GM19455 (cell line): ENCODE data around the gene KRTAP9-7.

Source experiments
- ATAC-seq: cut with Tn5 transposase; IDR thresholded peaks from one replicate; pipeline ENCODE4 v1.9.1; 2021; ENCODE audit not compliant: unreplicated experiment

KRTAP9-7 gene

DNA sequence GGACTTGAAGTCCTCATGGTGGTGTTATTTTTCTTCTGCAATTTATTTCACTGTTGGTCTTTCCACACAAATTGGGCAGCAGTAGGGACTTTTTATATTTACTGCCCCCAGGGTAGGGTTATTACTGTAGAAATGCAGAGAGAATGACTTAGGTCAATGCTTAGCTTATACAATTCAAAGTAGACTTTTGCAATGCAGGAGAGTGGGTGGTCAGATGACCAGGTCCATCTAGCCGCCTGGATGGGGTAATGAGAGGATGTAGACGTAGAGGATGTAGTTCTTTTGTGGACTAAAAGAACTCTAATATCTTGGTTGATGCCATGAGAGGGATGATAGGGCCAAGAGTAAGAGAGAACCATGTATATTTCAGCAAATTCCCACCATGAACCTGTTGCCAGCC, 42.7 kb downstream of the KRTAP9-7 start:
- ATAC-seq, result no peak

DNA sequence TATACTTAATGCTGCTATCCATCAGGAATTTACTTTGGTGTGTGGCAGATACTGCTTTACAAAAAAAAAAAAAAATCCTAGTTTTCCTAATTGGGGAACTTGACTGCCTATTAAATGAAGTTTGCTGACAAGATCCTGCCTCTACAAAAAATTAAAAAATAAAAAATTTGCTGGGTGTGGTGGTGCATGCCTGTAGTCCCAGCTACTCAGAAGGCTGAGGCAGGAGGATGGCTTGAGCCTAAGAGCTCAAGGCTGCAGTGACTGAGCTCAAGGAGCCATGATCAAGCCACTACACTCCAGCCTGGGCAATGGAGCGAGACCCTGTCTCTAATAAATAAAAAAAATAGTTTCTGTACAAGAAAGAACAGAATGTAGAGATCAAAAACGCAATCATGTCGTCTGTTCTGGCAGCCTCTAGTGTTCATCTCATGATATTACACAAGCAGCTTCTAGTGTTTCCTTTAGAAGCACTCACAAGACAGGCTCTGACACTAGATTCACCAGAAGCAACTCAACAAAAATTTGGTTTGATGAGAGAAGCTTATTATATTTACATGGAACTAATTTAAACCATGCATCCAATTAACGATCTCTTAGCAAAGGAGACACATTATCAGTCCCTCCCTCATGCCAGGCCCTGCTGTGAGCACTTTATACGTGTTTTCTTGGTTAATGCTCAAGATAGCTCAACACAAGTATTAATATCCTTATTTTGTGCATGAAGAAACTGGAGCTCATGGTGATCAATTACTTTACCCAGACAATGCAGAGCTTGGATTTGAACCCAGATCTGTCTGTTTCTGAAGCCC, 46.8 kb downstream of the KRTAP9-7 start:
- no peak for ATAC-seq

DNA sequence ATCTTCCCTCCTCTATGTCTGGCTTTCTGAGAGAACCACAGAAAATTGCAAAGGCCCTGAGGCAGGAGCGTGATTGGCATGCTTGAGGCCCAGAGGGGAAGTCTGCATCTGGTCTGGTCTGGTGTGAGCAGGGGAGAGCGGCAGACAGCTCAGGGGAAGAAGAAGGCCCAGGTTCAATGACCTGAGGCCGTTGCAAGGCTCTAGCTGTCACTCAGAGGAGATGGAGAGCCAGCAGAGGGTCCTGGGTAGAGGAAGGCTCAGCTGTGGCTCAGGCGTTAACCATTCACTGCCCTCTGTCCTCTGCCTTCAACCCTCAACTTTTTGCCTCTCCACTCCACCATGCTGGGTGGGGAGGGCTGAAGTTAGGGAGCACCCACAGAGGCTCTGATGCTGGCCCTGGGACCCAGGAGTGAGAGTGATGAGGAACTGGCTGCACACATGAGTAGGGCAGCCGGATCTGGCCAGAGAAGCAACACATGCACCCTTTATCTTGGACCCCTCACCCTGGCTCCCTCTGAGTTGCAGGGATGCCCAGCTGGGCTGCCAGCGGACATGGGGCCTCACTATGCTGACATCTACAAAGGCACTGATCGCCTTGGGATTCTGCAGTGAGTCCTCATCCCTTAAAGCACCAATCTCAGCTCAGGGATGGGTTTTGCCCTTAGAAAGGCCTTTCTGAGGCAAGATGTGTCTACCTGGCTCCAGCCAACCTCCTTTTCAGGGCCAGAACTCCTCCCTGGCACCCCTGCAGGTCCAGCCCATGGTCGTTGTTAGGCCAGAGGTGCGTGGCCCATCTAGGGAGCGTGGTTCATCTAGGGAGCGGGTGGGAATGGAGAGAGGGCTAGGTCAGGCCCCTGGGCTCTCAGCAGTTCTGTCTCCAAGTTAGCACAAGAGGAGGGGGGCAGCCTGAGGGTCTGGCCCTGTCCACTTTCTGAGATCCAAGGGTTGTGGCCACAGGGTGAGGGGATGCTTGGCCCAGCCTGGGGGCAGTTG, 47.7 kb downstream of the KRTAP9-7 start:
- no peak for ATAC-seq

DNA sequence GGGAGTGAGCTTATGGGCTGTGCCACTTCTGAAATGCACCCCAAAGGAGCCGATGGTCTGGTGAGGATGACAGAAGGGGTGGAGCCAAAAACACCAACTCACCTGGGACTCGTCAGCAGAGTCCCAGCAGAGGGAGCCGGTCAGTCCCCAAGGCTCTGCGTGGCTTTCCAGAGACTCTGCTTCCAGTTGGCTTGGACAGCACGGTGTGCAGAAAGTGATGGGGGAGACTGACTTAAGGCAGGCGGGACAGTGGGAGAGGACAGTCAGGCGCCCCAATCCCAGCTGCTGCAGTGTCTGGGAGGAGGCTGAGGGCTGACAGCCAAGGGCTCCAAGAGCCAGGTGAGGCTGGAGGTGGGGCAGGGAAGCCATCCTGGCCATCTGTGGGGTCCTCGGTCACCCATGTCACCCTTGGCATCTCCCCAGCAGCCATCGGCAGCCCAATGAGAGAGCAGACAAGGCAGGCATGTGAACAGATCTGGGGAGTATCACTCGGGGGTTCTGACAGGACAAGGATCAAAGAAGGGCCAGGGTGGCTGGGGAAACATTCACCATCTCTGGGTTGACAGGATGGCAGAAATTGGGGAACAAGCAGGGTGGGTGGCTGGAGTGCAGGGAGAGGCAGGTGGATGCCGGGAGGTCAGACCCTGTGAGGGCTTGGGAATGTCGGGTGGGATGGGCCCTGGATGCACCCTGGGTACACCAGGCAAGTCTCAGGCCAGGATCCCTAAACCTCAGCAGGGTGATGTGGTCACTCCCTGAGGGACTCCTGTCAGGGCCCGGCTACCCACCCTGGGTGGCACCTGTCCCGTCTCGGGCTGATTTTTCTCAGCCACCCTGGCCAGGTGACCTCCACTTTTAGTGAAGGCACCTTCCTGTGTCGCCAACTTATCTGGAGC, 48.9 kb downstream of the KRTAP9-7 start:
- ATAC-seq, result no peak

DNA sequence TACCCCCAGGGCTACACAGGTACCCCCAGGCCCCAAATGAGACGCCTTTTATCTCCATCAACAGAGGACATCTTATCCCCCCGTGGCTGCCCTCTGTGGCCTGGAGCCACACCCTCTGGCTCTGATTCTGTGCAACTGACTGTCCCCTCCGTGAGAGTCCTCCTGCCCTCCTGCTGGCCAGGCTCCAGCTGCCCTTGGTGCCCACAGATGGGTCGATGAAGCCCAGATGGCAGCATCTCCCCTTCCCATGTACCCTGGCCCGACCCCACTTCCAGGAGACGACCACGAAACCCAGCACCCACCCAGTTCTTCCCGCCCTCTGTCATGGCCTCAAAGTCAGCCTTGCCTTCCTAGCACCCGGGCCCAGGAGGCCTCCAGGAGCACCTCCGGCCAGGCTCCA, 49.6 kb downstream of the KRTAP9-7 start:
- no peak for ATAC-seq

DNA sequence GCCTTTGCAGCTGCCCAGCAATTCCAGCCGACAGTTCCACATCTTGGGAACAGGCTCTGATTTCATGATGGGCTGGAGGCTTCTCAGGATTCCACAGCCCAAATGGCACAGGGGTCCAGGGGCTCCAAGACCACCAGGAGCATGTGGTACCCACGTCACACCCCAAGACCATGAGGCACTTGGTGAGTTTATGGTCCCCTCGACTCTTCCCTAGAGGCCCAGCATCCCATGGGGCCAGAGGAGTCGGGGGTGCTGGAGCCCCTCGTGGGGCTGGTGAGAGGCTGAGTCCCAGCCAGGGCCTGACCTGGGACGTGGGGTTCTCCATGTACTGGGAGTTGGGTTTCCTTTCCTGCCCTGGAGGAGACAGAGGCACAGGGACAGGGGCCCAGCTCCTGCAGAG, 50.1 kb downstream of the KRTAP9-7 start:
- ATAC-seq, result no peak
